IMR-90 (cell line): ENCODE data around the gene TICAM2. TPM values are rescaled to one million over a fixed set of nuclear protein-coding genes. Genes with fewer than 3 reads are reported as not detected.

Experiments
- ATAC-seq: fragments of 200-7000 bp; cut with Tn5 transposase; 2 replicates; pipeline ENCODE4 v1.9.1; 2020; ENCODE audit warnings: low read depth, mild to moderate bottlenecking, moderate library complexity
- BruUV-seq: library from RNA; stranded (reverse); fragments of 400-500 nt; replicated peaks from 2 replicates; lab custom pipeline; 2021; lab: Mats Ljungman, UMichigan
- CTCF ChIA-PET: fragments of 300-600 bp; formaldehyde crosslinking; extraction: SDS; loops from one replicate; lab custom pipeline; 2021; ENCODE audit warnings: antibody characterized with exemption; lab: Yijun Ruan, JAX
- POLR2A ChIA-PET: fragments of 300-600 bp; sonication (Branson Sonifier 250); formaldehyde crosslinking; loops from one replicate; lab custom pipeline; 2022; ENCODE audit warnings: antibody characterized with exemption; ENCODE audit not compliant: unreplicated experiment; lab: Charles Lee
- DNase-seq: peaks from one replicate; pipeline ENCODE4 v3.0.0; 2013
- H2AFZ ChIP-seq: replicated peaks from 2 replicates; pipeline ENCODE3; 2013; ENCODE audit warnings: low read length, mild to moderate bottlenecking; ENCODE audit not compliant: poor library complexity
- H2AK5ac ChIP-seq: 2 replicates; pipeline ENCODE4 v1.6.1; 2013; ENCODE audit warnings: low read depth, low read length, inconsistent platforms
- H2AK9ac ChIP-seq: replicated peaks from 2 replicates; pipeline ENCODE3; 2013; ENCODE audit warnings: mild to moderate bottlenecking, low read depth, low read length, moderate library complexity; ENCODE audit not compliant: poor library complexity
- H2BK120ac ChIP-seq: 2 replicates; pipeline ENCODE4 v1.6.1; 2013; ENCODE audit warnings: low read depth, low read length, inconsistent platforms
- H2BK15ac ChIP-seq: 3 replicates; pipeline ENCODE4 v1.6.1; 2013; ENCODE audit warnings: low read depth, low read length, inconsistent platforms
- H2BK20ac ChIP-seq: 2 replicates; pipeline ENCODE4 v1.6.1; 2013; ENCODE audit warnings: low read depth, mild to moderate bottlenecking, inconsistent platforms, low read length, moderate library complexity
- H2BK5ac ChIP-seq: 2 replicates; pipeline ENCODE4 v1.6.1; 2013; ENCODE audit warnings: mild to moderate bottlenecking, low read depth, low read length, inconsistent platforms; ENCODE audit not compliant: poor library complexity, severe bottlenecking
- H3K14ac ChIP-seq: replicated peaks from 2 replicates; pipeline ENCODE4 v1.6.1; 2013; ENCODE audit warnings: low read depth, low read length, inconsistent platforms
- H3K18ac ChIP-seq: 2 replicates; pipeline ENCODE4 v1.6.1; 2013; ENCODE audit warnings: low read depth, low read length, control low read depth
- H3K23ac ChIP-seq: 2 replicates; pipeline ENCODE4 v1.6.1; 2013; ENCODE audit warnings: low read depth, low read length, inconsistent platforms
- H3K27ac ChIP-seq: 2 replicates; pipeline ENCODE4 v1.5.1; 2013; ENCODE audit warnings: mild to moderate bottlenecking, control low read depth, low read length; ENCODE audit not compliant: insufficient read depth
- H3K27me3 ChIP-seq: 2 replicates; pipeline ENCODE4 v1.6.1; 2013; ENCODE audit warnings: low read length; ENCODE audit not compliant: control insufficient read depth, insufficient read depth
- H3K36me3 ChIP-seq: 2 replicates; pipeline ENCODE4 v1.6.1; 2013; ENCODE audit warnings: low read length, mixed read lengths; ENCODE audit not compliant: control insufficient read depth, insufficient read depth
- H3K4ac ChIP-seq: 2 replicates; pipeline ENCODE4 v1.6.1; 2013; ENCODE audit warnings: low read depth, low read length, inconsistent platforms
- H3K4me1 ChIP-seq: 2 replicates; pipeline ENCODE4 v1.6.1; 2013; ENCODE audit warnings: low read length, mixed read lengths; ENCODE audit not compliant: control insufficient read depth, insufficient read depth
- H3K4me2 ChIP-seq: 2 replicates; pipeline ENCODE4 v1.6.1; 2013; ENCODE audit warnings: low read depth, mild to moderate bottlenecking, control low read depth, low read length, moderate library complexity
- H3K4me3 ChIP-seq: 2 replicates; pipeline ENCODE4 v1.5.1; 2013; ENCODE audit warnings: low read depth, mild to moderate bottlenecking, control low read depth, low read length, moderate library complexity; ENCODE audit not compliant: insufficient read depth
- H3K56ac ChIP-seq: 2 replicates; pipeline ENCODE4 v1.6.1; 2013; ENCODE audit warnings: low read length, inconsistent platforms; ENCODE audit not compliant: insufficient read depth; ENCODE audit errors: extremely low read depth
- H3K79me1 ChIP-seq, 2 experiments: 2 replicates each; pipeline ENCODE4 v1.6.1; 2013; ENCODE audit warnings: low read length in 2 of 2, inconsistent platforms in 1 of 2, low read depth in 1 of 2
- H3K9ac ChIP-seq: 2 replicates; pipeline ENCODE4 v1.6.1; 2013; ENCODE audit warnings: low read depth, low read length, control low read depth
- H3K9me1 ChIP-seq: 2 replicates; pipeline ENCODE4 v1.6.1; 2013; ENCODE audit warnings: low read length, inconsistent platforms; ENCODE audit not compliant: insufficient read depth
- H3K9me3 ChIP-seq: 2 replicates; pipeline ENCODE4 v1.6.1; 2013; ENCODE audit warnings: low read length; ENCODE audit not compliant: control insufficient read depth, insufficient read depth
- H4K20me1 ChIP-seq: 2 replicates; pipeline ENCODE4 v1.6.1; 2013; ENCODE audit warnings: low read length, inconsistent platforms; ENCODE audit not compliant: insufficient read depth
- H4K5ac ChIP-seq: 2 replicates; pipeline ENCODE4 v1.6.1; 2013; ENCODE audit warnings: mild to moderate bottlenecking, low read depth, low read length, control low read depth
- H4K8ac ChIP-seq, 2 experiments: 2 replicates each; pipeline ENCODE4 v1.6.1; 2013; ENCODE audit warnings: low read depth in 2 of 2, low read length in 2 of 2, control low read depth in 1 of 2, inconsistent platforms in 1 of 2
- H4K91ac ChIP-seq: 2 replicates; pipeline ENCODE4 v1.6.1; 2013; ENCODE audit warnings: low read depth, low read length, inconsistent platforms; ENCODE audit not compliant: insufficient read depth
- BHLHE40 ChIP-seq: fragments of 150-350 bp; IDR thresholded peaks from 2 replicates; pipeline ENCODE4 v1.6.1; 2016; ENCODE audit warnings: mild to moderate bottlenecking, low read depth, low read length
- CEBPB ChIP-seq: IDR thresholded peaks from 2 replicates; pipeline ENCODE4 v1.6.1; 2012; ENCODE audit warnings: low read depth, low read length, improper control_type of control experiment
- CHD1 ChIP-seq: IDR thresholded peaks from 2 replicates; pipeline ENCODE4 v1.6.1; 2012; ENCODE audit warnings: low read depth, low read length, improper control_type of control experiment
- ELK1 ChIP-seq: fragments of 150-350 bp; IDR thresholded peaks from 2 replicates; pipeline ENCODE4 v1.6.1; 2016; ENCODE audit warnings: low read depth, mild to moderate bottlenecking, low read length, moderate library complexity, borderline replicate concordance
- FOS ChIP-seq: fragments of 150-350 bp; IDR thresholded peaks from 2 replicates; pipeline ENCODE4 v1.6.1; 2016; ENCODE audit warnings: low read depth, low read length
- MAFK ChIP-seq: IDR thresholded peaks from 2 replicates; pipeline ENCODE4 v1.6.1; 2012; ENCODE audit warnings: low read depth, low read length, improper control_type of control experiment
- MAZ ChIP-seq: IDR thresholded peaks from 2 replicates; pipeline ENCODE4 v1.6.1; 2012; ENCODE audit warnings: low read depth, mild to moderate bottlenecking, low read length, improper control_type of control experiment, moderate library complexity, borderline replicate concordance
- MXI1 ChIP-seq: IDR thresholded peaks from 2 replicates; pipeline ENCODE4 v1.6.1; 2012; ENCODE audit warnings: low read depth, mild to moderate bottlenecking, low read length, moderate library complexity, borderline replicate concordance
- POLR2A ChIP-seq: IDR thresholded peaks from 2 replicates; pipeline ENCODE4 v1.6.1; 2012; ENCODE audit warnings: mild to moderate bottlenecking, low read depth, low read length
- RAD21 ChIP-seq: IDR thresholded peaks from 2 replicates; pipeline ENCODE4 v1.6.1; 2012; ENCODE audit warnings: low read length, improper control_type of control experiment
- RCOR1 ChIP-seq: IDR thresholded peaks from 2 replicates; pipeline ENCODE4 v1.6.1; 2012; ENCODE audit warnings: mild to moderate bottlenecking, low read length, improper control_type of control experiment; ENCODE audit not compliant: insufficient replicate concordance
- RFX5 ChIP-seq: IDR thresholded peaks from 2 replicates; pipeline ENCODE4 v1.8.0; 2012; ENCODE audit warnings: low read depth, mild to moderate bottlenecking, low read length, moderate library complexity
- SMC3 ChIP-seq: fragments of 150-350 bp; IDR thresholded peaks from 2 replicates; pipeline ENCODE4 v1.6.1; 2016; ENCODE audit warnings: low read depth, mild to moderate bottlenecking, antibody characterized with exemption, low read length, moderate library complexity
- WGBS, 2 experiments: methylation state at CpG; one replicate each; pipeline versions ENCODE4 v1.1.5 to v1.1.7; 2013; ENCODE audit warnings: missing lambda C conversion rate in 2 of 2; ENCODE audit not compliant: insufficient read length in 1 of 2; ENCODE audit errors: extremely low coverage in 2 of 2; 5-methylcytosine and 5-hydroxymethylcytosine counted together
- dilution Hi-C: fragments of 300-500 bp; cut with HindIII; formaldehyde crosslinking; loops from one replicate; pipeline ENCODE4 v1.14.3; 2018; ENCODE audit warnings: low sequenced_read_pairs; ENCODE audit not compliant: unreplicated experiment
- in situ Hi-C: fragments of 300-500 bp; cut with MboI; formaldehyde crosslinking; loops from 3 replicates; pipeline ENCODE4 v1.14.3; 2019; ENCODE audit warnings: low sequenced_read_pairs, inconsistent platforms, mixed read lengths
- intact Hi-C: fragments of 100-400 bp; cut with micrococcal nuclease; formaldehyde crosslinking; loops from 2 replicates; pipeline ENCODE4 v1.10.0; 2022
- polyA plus RNA-seq, 3 experiments: library from polyadenylated mRNA; depleted of rRNA; stranded (reverse); fragments of >200 nt; gene quantifications; 2 replicates each; pipeline ENCODE4 v1.2.3, GENCODE V29; 2012; ENCODE audit warnings: low replicate concordance in 1 of 3
- total RNA-seq: library from RNA; depleted of rRNA; stranded (reverse); fragments of >200 nt; gene quantifications from 2 replicates; pipeline ENCODE4 v1.2.3, GENCODE V29; 2012

The TICAM2 gene
- total and polyA plus RNA-seq, 2 of the 4 experiments (the other 2 are of a cell fraction) = 2.9 to 4.3 TPM

GRCh38 chr5:115636008-115636407, 33.7 kb upstream of the TICAM2 start:
- H3K36me3 ChIP-seq = no peaks in the 10 kb centered on the region
- H4K20me1 ChIP-seq = no peaks in the 10 kb centered on the region
- H3K23ac ChIP-seq = no peak overlapping the region
- H3K4ac ChIP-seq = no peak overlapping the region
- peaks cover 3% of the 10 kb centered on the region for H3K27me3 ChIP-seq
- H3K9ac ChIP-seq = no peak overlapping the region
- ChIA-PET POLR2A (no interaction called here), CTCF (interaction anchor here (2.0 kb wide), 1 partner anchor 432 kb away, joined by 9 read pairs; no protein-coding TSS in a partner anchor)
- H2AFZ ChIP-seq = no peak overlapping the region
- no peaks in the 10 kb centered on the region for H3K9me1 ChIP-seq
- no peak for TF ChIP-seq MAZ
- TF ChIP-seq CEBPB = no peak
- no peak for TF ChIP-seq BHLHE40
- no peak for TF ChIP-seq RFX5
- no peak for TF ChIP-seq RCOR1
- TF ChIP-seq FOS = no peak
- no peak for TF ChIP-seq ELK1
- TF ChIP-seq CHD1 = no peak
- no peak for TF ChIP-seq RAD21
- TF ChIP-seq POLR2A = no peak
- no peak for TF ChIP-seq SMC3
- TF ChIP-seq MXI1 = no peak
- TF ChIP-seq MAFK = no peak
- no peak for ATAC-seq
- intact Hi-C loops (no loop called here), in situ Hi-C loops (no loop called here), dilution Hi-C loops (no loop called here)
- H2AK9ac ChIP-seq = no peak overlapping the region
- no peak overlapping the region for H4K8ac ChIP-seq
- H2BK120ac ChIP-seq = no peak overlapping the region
- no peak overlapping the region for H3K56ac ChIP-seq
- no peaks in the 10 kb centered on the region for H3K9me3 ChIP-seq
- no TSS peak for BruUV-seq
- no peak overlapping the region for H3K14ac ChIP-seq
- no peaks in the 10 kb centered on the region for H3K4me1 ChIP-seq
- H2BK15ac ChIP-seq = no peak overlapping the region
- no peak overlapping the region for H3K4me3 ChIP-seq
- H2BK5ac ChIP-seq = no peak overlapping the region
- DNase-seq = no peak
- H2AK5ac ChIP-seq = no peak overlapping the region
- no peak overlapping the region for H2BK20ac ChIP-seq
- H3K4me2 ChIP-seq = no peak overlapping the region
- H3K27ac ChIP-seq = no peak overlapping the region
- no peak overlapping the region for H4K5ac ChIP-seq
- H3K79me1 ChIP-seq = no peaks in the 10 kb centered on the region
- no peak overlapping the region for H4K91ac ChIP-seq
- H3K18ac ChIP-seq = no peak overlapping the region
- no CpG with 5 or more reads among the region's 1 CpG for WGBS, 2 experiments
